Thyroid gland (tissue), 4 donors: ENCODE results near the gene ESRP2.

ENCODE experiments used
- POLR2A ChIP-seq, 2 donors: fragments of 450-650 bp; IDR thresholded peaks; one replicate each; pipeline ENCODE4 v1.6.1; 2017; ENCODE audit warnings: antibody characterized with exemption in 2 of 2, mild to moderate bottlenecking in 2 of 2, moderate library complexity in 1 of 2
- TF ChIP-seq, protein P1 (sequence below), 6 experiments: fragments of 200-600 bp in 3 of 6; fragments of 450-650 bp in 3 of 6; sonication (generic) in 3 of 6; IDR thresholded peaks; one replicate each; pipeline ENCODE4 v1.5.1; 2016 to 2019; ENCODE audit warnings: antibody characterized with exemption in 6 of 6, mild to moderate bottlenecking in 2 of 6, inconsistent platforms in 1 of 6, moderate library complexity in 1 of 6

DNA sequence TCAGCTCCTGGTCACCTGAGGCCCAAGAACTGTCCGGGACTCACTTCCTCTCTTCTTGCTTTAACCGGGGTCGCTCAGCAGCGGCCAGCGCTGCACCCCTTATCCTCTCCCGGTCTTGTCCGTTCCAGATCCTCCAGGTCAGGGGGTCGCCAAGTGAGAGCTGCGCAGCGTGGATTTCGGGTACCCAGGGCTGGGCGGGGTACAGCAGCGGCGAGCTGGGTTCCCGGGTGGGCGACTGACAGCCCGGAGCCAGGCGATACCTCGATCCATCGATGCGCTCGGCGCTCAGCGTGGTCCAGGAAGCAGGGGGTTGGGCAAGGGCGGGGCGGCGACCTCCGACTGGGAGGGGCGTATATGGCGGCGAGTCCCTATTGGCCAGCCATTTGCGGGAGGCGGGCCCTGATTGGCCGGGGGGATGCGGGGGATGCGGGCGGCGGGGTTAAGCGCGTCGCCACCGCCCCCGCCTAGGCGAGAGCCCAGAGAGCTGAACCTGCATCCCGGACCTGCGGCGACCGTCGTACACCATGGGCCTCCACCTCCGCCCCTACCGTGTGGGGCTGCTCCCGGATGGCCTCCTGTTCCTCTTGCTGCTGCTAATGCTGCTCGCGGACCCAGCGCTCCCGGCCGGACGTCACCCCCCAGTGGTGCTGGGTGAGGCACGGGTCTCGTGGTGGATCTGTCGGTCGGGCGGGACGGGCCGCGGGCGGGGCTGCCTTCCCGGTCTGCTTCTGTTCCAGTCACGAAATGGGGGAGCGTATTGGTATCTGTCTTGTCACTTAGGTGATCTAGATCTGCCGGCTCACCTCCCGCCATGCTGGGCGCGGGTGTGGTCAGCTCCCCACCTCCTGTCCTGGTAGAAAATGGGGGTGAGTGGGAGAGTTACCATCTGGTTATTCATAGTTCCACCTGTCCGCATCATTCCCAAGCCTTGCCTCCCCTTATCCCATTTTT is 9.3 kb upstream of the ESRP2 start, which contains the start of gene PLA2G15:
- TF ChIP-seq, protein P1, sequence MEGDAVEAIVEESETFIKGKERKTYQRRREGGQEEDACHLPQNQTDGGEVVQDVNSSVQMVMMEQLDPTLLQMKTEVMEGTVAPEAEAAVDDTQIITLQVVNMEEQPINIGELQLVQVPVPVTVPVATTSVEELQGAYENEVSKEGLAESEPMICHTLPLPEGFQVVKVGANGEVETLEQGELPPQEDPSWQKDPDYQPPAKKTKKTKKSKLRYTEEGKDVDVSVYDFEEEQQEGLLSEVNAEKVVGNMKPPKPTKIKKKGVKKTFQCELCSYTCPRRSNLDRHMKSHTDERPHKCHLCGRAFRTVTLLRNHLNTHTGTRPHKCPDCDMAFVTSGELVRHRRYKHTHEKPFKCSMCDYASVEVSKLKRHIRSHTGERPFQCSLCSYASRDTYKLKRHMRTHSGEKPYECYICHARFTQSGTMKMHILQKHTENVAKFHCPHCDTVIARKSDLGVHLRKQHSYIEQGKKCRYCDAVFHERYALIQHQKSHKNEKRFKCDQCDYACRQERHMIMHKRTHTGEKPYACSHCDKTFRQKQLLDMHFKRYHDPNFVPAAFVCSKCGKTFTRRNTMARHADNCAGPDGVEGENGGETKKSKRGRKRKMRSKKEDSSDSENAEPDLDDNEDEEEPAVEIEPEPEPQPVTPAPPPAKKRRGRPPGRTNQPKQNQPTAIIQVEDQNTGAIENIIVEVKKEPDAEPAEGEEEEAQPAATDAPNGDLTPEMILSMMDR (IDR thresholded peaks at IDR 0.05), result no peak
- TF ChIP-seq POLR2A (IDR thresholded peaks at IDR 0.05), result peak in 1 of 2 donors; percentile 74
